HG02938 (cell line): Measurements from ENCODE around the gene MORN4.
"Not testable (repeated sequence)": the region's sequence is repeated elsewhere in the genome, so short reads cannot be mapped to it uniquely, and the experiment has no call there.

Experiments
- ATAC-seq: cut with Tn5 transposase; IDR thresholded peaks from one replicate; pipeline ENCODE4 v1.9.1; 2021; ENCODE audit warnings: mild to moderate bottlenecking, moderate library complexity; ENCODE audit not compliant: unreplicated experiment

The MORN4 gene

DNA sequence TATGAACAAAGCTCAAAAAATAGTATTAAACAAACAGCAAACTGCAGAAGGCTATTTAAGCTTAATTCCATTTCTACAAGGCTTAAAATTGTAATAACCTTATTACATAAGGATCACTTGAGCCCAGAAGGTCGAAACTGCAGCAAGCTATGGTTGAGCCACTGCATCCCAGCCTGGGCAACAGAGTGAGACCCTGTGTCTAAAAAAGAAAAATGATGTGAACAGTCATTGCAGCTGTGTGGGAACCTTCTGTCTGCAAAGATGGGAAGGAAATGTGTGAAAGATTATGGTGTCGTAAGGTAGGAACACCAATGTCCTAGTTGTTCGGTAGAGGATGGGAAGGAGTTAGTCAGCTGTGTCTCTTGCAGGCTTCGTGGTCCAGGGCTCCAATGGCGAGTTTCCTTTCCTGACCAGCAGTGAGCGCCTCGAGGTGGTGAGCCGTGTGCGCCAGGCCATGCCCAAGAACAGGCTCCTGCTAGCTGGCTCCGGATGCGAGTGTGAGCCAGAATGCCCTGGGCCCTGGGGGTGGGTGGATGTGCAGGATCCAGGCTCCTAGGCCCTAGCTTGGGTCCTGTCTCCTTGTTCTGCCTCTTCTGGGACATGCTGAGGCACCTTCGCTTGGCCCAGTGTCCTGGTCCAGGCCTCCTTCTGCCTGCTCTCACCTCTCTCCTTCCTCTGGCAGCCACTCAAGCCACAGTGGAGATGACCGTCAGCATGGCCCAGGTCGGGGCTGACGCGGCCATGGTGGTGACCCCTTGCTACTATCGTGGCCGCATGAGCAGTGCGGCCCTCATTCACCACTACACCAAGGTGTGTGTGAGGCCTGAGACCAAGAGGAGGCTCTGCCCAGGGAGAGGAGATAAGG, 34.7 kb downstream of the MORN4 start:
- no peak for ATAC-seq

DNA sequence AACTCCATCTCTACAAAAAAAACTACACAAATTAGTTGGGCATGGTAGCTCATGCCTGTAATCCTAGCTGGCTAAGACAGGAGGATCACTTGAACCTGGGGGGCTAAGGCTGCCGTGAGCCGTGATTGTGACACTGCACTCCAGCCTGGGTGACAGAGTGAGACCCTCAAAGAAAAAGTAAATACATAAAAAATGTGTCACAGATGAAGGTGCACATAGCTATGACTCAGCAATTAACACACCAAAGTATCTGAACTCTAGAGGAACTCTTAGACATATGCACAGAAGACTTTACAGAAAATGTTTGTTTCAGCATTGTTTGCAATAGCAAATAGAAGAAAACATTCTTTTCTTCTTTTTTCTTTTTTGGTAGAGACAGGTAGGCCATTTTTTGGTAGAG, 35.5 kb downstream of the MORN4 start:
- no peak for ATAC-seq

DNA sequence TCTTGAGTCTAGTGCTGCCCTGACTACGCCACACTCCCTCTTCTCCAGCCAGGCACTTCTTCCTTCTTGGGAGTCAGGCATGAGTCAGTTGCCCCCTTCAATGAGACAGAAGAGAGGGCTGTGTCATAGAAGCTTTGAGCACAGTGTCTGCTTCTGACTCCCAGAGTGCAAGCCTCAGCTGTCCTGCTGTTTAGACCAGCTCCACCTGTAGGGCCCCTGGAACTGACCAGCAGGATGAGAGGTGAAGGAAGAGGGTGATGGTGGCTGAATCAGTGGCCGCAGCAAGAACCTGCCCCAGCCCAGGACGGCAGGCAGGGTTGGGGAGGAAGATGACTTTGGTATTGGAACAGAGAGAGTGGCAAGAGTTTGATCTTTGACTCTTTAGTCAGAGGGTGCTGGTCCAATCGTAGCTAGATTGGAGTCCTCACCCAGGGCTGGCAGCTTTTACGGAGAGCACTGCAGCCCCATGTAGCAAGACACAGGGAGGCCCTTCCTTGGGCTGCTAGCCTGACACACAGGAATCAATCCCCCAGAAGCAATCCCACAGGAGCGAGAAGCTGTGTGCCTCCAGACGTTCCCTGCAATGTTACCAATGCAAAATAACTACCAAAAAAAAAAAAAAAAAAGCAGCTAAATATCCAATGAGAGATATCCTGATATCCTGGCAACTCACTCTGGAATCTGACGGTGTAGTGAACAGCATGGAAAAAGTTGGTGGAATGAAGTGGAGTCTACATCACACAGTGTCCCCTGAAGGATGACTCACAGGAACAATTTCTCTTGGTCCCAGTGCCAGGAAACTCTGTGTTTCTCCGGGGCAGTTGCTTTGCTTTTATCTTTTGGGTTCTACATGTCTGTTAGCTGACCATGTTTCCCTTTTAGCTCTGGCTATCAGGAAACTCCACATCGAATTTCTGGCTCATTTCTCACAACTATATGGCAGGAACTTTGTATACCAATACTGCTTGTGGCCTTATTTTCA, 36.9 kb downstream of the MORN4 start:
- ATAC-seq, result no peak

DNA sequence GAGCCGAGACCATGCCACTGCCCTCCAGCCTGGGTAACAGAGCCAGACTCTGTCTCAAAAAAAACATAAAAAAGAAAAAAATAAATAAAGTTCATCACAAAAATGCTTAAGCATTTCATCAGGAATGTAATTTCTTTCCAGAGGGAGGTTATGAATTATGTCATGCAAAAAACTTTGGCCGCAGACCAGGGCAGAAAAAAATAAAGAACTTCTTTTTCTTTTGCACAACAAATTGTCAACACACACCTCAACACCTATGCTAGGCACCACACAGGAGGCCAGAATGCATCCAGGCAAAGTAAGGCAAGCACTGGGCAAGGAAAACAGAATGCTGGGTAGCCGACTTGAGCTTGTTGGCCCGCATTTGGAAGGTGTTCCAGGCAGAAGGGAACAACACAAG, 39.9 kb downstream of the MORN4 start:
- ATAC-seq, result no peak

DNA sequence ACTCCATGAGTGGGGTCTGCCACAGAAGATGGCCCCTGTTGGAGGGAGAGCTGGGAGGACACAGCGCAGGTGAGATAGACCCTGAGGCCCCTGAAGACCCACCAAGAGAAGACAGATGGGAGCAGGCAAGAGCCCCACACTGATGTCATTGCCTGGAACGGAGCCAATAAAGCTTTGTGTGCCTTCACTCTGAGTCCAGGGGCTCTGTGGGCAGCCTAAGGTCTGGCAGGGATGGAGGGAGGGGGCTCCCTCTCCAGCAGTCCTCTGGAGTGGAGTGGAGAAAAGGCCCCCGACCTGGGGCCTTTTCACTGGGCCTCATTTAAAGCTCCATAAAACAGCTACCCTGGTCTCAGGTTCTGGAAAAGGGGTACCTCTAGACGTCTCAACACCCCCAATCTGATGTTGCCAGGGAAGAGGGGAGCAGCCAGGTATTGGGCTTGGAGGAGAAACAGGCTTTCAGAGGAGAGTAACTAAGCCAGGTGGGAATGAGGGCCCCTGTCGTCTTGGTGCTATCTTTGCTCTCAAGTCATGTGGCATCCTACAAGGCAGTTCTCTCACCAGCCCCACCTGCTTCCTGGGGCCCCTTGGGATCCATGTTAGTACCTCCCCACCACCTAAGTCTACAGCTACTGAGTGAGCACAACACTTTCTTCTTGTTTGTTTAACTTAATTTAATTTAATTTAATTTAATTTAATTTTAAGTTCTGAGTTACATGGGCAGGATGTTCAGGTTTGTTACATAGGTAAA, 42.4 kb downstream of the MORN4 start:
- ATAC-seq, result no peak

DNA sequence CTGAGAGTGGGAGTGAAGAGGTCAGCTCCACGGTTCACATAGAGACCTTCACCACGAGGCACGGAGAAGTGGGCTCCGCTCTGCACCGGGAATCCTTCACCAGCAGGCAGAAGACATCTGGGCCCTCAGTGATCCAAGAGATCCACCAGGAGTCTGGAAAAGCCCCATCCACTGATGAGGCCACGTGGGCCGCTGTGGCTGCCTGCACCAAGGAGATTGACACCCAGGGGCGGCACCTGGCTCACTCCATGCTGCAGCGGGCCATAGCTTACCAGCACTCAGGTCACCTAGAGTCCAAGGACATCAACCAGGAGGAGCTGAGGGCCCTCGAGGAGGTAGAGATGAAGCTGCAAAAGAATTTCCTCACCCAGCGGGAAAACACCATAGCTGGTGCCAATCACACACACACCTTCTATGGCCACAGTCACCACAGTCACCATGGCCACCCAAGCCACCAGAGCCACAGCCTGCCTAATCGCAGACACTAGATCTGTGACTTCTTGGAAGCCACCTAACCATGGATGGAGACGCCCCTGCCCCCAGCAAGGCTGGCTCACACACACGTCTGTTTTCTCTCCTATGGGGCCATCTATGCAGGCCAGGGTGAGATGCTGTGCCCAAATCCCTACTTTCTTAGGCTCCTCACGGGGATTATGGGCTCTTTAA, 43.1 kb downstream of the MORN4 start:
- ATAC-seq, result no peak

DNA sequence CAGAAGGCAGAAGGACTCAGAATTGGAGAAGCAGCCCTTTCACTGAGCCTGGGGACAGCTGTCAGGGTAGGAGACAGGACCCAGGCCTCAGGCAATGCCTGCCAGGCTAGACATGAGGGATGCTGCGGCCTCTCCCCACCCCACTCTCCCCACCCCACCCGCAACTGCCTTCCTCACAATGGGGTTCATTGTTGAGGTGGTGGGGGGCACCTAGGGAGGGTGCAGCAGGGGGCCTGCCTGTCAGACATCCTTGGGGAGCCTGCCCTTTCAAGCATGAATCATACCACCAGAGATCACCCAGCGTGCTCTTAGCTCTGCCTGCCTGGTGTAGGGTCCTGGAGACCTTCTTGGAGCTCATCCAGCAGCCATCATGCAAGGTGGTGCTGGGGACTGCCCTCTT, 43.8 kb downstream of the MORN4 start, which contains the start of gene C10orf62:
Gene C10orf62, plus strand, starts transcription at position 243 of the 400 bp plus-strand sequence. CDS start 177 bp downstream, outside the sequence.
- no peak for ATAC-seq

DNA sequence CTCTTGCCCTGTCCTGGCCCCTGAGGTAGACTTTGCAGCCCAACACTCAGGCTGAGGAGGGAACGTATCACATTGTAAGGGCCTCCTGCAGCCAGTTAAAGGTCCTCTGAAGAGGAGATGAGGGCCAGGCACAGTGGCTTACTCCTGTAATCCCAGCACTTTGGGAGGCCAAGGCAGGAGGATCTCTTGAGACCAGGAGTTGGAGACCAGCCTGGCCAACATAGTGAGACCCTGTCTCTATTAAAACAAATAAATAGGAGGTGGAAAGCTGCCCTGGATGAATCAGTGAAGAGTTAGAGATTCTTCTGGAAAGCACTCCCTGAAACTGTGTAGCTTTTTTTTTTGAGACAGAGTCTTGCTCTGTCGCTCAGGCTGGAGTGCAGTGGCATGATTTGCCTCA, 46.1 kb downstream of the MORN4 start:
- ATAC-seq, result no peak

DNA sequence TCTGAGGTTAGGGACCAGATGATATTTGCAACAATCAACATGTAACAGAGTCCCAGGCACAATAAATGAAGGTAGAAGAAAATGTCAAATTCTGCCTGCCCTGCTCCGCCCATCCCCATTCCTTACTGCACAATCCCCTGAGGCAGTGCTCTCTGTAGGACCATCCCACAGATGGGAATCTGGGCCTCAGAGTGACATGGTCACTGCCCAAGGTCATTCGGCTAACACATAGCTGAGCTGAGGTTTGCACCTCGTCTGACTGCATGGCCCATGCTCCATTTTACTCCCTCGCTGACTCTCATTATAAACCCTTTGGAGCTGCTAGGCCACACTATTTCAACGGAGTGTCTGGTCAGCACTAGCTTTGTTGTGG, 47.9 kb downstream of the MORN4 start:
- ATAC-seq, result no peak

DNA sequence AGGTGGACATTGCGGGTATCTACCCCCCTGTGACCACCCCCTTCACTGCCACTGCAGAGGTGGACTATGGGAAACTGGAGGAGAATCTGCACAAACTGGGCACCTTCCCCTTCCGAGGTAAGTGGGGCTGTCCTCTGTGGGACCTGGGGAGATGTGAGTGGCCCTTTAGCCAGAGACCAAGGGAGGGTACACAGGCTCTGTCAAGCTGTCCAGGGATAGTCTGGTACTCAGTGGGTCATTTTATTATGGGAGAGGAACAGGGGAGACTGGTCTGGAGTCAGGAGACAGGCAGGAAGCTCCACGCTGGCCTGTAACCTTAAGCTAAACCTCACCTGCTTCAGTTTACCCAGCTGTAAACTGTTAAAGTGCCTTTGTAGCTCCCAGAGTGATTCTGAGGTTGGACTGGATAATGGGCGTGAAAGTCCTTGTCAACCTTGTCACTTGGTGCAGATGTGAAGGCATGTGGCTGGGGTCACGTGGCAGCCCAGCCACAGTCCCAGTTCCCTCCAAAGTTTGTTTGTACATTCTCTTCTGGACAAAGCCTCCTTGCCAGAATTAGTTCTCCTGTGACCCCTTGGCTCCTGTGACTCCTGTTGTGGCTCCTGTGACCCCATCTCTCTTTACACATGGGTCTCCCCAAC, 48.4 kb downstream of the MORN4 start:
- ATAC-seq, result no peak

DNA sequence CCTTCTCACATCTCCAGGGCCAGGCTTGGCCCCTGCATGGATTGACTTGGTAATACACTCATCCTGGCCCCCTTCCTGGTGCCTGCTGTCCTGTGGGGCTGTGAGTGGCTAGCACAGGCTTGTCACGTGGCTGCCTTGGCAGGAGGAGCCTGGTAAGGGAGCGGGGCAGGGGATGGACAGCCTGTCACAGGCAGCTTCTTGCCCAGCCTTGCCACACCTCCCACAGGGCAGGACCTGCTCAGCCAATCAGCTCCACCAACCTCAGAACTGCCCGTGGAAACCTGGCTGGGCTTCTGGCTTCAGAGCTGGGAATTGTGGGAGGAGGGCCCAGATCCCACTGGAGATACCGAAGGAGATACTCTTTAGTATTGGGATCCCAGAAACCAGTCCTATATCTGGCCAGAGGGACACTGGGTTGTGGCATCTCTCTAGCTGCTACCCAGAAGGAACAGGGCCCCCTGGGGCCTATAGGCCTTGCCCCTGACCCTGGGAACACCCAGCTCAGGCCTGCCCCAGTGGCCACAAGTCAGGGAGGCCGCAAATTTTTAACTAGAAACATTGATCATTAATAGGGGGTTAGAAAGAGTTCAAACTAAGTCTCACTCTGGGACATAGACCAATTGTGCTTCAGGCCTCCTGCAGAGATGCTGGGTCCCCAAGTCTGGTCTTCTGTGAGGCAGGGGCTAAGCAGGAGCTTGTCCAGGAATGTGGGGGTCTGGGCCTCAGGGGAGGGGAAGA, 49.1 kb downstream of the MORN4 start, which contains the start of gene HOGA1:
Gene HOGA1, plus strand, starts transcription at position 330 of the 738 bp plus-strand sequence. Its CDS starts 315 bp downstream, at position 645.
- no peak for ATAC-seq

DNA sequence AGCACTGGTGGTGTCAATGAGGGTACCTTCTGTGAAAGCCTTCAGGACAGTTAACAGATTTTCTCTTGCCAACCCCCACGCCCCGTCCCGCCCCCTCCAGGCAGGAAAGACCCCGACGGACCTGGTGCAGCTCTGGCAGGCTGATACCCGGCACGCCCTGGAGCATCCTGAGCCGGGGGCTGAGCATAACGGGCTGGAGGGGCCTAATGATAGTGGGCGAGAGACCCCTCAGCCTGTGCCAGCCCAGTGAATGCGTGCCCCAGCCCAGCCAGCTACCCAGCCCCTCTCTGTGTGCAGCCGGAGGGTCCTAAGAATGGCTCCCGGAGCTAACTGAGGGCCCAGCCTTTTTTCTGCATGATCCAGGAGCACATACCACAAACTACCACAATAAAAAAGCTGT, 49.8 kb downstream of the MORN4 start:
- no peak for ATAC-seq

DNA sequence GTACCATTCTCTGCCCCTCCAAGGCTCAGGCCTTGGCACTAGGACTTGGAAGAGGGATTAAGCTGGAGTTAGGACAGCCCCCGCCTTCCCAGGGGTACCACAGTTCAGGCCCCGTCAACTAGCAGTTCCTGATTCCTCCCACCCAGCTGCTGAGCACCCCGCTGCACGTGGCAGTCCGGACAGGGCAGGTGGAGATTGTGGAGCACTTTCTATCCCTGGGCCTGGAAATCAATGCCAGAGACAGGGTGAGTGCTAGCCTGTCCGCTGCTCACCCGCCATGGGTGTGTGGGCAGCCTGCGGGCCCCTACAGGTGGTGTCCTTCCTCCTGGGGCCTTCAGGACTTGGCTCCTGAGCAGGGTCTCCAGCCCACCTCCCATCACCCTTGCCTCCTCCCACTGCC, 51.1 kb downstream of the MORN4 start:
- no peak for ATAC-seq

DNA sequence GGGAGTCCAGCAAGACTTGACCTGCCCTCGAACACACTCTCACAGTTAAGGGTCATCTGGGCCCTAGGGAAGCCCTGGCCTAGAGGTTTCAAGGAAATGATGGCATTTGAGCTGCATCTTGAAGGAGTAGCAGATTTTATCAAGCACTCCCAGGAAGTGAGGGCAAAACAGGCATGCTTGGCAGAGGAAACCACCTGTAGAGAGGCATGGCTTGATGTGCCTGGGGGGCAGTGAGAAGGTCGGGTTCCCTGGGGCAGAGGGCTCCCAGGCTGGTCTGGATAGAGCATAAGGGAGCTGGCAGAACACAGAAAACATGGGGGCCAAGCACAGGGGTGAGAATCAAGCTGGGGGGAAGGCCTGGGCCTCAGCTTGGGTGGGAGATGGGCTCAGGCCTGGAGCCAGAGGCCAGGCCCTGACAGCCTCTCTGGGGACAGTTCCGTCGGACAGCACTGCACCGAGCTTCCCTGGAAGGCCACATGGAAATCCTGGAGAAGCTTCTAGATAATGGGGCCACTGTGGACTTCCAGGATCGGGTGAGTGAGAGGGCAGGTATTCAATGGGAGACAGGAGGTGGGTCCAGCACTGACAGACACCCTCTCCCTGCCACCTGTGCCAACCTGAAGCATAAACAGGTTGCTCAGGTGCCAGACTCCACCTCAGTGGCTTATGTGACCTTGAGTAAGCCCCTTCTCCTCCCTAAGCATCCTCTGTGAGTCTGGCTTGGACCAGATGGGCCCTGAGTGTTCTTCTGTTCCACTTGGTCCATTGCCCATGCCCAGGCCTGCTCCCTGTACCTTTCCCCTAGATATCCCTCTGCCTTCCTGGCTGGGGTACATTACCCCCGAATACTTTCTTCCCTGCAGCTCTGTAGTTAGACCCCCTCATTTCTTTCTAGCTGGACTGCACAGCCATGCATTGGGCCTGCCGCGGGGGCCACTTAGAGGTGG, 52.6 kb downstream of the MORN4 start:
- ATAC-seq, result no peak

DNA sequence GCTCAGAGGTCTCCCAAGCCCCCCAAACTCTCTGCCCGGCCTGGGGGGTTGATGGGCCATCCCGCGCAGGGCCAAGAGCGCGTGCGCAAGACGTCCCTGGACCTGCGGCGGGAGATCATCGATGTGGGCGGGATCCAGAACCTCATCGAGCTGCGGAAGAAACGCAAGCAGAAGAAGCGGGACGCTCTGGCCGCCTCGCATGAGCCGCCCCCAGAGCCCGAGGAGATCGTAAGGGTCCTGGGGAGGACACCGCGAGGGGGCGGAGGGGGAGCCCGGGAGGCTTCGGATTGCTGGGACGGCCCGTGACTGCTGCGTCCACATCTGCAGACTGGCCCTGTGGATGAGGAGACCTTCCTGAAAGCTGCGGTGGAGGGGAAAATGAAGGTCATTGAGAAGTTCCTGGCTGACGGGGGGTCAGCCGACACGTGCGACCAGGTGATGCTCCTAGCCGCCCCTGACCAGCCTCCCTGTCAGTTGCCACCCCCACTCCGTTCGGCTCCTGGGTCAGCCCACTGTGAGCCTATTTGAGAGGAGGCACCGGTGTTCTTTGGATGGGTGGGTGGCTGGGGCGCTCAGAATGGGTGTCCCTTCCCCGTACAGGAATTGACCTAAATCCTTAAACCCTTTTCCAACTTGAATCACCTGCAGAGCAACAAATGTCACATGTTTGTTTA, 55.0 kb downstream of the MORN4 start:
- no peak for ATAC-seq

DNA sequence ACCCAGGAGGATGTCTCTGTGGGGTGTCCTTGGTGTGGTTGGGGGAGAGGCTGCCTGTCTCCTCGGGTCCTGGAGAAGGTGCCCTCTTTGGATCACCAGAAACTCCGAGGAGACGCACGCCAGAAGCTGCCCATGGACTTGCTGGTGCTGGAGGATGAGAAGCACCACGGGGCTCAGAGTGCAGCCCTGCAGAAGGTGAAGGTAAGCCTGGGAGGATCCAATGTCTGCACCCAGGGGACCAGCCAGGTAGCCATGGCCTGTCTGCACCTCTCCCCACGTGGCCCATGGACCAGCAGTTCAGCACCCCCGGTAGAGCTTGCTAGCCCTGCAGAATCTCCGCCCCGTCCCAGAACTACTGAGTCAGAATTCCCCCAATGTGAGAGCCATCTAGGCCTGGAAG, 55.6 kb downstream of the MORN4 start:
- ATAC-seq, result no peak

DNA sequence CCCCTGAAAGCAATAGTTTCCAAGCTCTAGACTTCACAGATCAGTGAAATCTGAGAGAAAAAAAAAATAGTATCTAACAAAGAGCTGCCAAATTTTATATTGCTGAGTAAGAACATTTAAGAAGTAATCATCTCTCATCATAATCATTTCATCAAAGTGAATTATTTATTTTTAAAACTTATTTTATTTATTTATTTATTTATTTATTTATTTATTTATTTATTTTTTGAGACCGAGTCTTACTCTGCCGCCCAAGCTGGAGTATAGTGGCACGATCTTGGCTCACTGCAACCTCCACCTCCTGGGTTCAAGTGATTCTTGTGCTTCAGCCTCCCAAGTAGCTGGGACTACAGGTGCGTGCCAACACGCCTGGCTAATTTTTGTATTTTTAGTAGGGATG, 56.8 kb downstream of the MORN4 start:
- ATAC-seq, result not testable (repeated sequence)
